ENCODE data around the gene COMTD1.

DNA sequence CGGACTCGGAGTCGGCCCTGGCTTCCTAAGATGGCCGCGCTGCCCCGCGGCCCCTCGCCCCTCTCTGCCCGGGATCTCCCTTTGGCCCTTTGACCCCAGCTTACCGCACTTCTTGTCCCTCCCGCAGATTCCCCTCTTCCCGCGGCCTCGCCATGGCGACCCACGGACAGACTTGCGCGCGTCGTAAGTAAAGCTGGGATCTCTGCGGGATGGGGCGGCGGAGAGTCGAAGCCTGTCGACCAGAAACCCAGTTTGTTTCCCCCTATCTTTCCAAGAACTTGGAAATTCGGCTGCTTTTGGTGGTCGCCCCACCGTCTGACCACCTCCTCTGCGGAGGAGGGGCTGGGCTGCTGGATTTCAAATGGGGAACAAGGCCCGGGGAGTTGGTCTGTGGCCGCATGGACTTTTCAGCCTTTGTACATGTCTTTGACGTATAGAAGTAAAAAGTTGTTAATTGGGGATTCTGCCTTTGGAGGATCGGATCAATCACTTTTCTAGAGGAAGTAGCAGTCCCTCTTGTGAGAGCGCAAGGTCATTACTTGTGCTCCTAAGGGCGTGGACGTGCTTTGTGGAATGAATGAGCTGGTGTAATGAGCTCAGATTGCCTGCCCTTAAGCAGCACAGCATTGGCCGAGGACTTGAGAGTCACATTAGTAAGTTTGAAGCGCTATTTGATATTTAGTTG lies 24.6 kb downstream of the COMTD1 start:
- TF ChIP-seq ZNF366 (tag by site-specific recombination; conservative IDR thresholded peaks at IDR 0.05) (no peak), ZBTB7A (tag by site-specific recombination; IDR thresholded peaks at IDR 0.05; ENCODE audit: low read depth) (no peak), ZNF391 (tag by site-specific recombination; IDR thresholded peaks at IDR 0.05; ENCODE audit: borderline replicate concordance, low read depth) (no peak), YY1 (tag by site-specific recombination; IDR thresholded peaks at IDR 0.05) (peak; percentile 86), ZNF155 (tag by site-specific recombination; IDR thresholded peaks at IDR 0.05) (no peak), HOXA7 (CRISPR knock-in tag; IDR thresholded peaks at IDR 0.05; ENCODE audit: borderline replicate concordance) (no peak), SCRT2 (tag by site-specific recombination; IDR thresholded peaks at IDR 0.05) (no peak)
- TF ChIP-seq, protein P1, sequence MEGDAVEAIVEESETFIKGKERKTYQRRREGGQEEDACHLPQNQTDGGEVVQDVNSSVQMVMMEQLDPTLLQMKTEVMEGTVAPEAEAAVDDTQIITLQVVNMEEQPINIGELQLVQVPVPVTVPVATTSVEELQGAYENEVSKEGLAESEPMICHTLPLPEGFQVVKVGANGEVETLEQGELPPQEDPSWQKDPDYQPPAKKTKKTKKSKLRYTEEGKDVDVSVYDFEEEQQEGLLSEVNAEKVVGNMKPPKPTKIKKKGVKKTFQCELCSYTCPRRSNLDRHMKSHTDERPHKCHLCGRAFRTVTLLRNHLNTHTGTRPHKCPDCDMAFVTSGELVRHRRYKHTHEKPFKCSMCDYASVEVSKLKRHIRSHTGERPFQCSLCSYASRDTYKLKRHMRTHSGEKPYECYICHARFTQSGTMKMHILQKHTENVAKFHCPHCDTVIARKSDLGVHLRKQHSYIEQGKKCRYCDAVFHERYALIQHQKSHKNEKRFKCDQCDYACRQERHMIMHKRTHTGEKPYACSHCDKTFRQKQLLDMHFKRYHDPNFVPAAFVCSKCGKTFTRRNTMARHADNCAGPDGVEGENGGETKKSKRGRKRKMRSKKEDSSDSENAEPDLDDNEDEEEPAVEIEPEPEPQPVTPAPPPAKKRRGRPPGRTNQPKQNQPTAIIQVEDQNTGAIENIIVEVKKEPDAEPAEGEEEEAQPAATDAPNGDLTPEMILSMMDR (tag by site-specific recombination; IDR thresholded peaks at IDR 0.05), result no peak
- TF ChIP-seq, protein P2, sequence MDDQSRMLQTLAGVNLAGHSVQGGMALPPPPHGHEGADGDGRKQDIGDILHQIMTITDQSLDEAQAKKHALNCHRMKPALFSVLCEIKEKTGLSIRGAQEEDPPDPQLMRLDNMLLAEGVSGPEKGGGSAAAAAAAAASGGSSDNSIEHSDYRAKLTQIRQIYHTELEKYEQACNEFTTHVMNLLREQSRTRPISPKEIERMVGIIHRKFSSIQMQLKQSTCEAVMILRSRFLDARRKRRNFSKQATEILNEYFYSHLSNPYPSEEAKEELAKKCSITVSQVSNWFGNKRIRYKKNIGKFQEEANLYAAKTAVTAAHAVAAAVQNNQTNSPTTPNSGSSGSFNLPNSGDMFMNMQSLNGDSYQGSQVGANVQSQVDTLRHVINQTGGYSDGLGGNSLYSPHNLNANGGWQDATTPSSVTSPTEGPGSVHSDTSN (CRISPR knock-in tag; IDR thresholded peaks at IDR 0.05), result no peak
- TF ChIP-seq, protein P3, sequence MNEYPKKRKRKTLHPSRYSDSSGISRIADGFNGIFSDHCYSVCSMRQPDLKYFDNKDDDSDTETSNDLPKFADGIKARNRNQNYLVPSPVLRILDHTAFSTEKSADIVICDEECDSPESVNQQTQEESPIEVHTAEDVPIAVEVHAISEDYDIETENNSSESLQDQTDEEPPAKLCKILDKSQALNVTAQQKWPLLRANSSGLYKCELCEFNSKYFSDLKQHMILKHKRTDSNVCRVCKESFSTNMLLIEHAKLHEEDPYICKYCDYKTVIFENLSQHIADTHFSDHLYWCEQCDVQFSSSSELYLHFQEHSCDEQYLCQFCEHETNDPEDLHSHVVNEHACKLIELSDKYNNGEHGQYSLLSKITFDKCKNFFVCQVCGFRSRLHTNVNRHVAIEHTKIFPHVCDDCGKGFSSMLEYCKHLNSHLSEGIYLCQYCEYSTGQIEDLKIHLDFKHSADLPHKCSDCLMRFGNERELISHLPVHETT (tag by site-specific recombination; IDR thresholded peaks at IDR 0.05), result no peak
- TF ChIP-seq, protein P4, sequence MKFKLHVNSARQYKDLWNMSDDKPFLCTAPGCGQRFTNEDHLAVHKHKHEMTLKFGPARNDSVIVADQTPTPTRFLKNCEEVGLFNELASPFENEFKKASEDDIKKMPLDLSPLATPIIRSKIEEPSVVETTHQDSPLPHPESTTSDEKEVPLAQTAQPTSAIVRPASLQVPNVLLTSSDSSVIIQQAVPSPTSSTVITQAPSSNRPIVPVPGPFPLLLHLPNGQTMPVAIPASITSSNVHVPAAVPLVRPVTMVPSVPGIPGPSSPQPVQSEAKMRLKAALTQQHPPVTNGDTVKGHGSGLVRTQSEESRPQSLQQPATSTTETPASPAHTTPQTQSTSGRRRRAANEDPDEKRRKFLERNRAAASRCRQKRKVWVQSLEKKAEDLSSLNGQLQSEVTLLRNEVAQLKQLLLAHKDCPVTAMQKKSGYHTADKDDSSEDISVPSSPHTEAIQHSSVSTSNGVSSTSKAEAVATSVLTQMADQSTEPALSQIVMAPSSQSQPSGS (tag by site-specific recombination; IDR thresholded peaks at IDR 0.05; ENCODE audit: low read depth), result no peak

All from HEK293 (cell line).